ENCODE results near the gene ATP1B2. TPM values are rescaled to one million over a fixed set of nuclear protein-coding genes. Genes with fewer than 3 reads are reported as not detected.

The ATP1B2 gene
- total RNA-seq, 1 experiment from 2014 or later, result not detected

- TF ChIP-seq ZNF274 (IDR thresholded peaks at IDR 0.05; ENCODE audit: low read depth, low read length) (no peak), EZH2 (IDR thresholded peaks at IDR 0.05) (no peak), YY1 (IDR thresholded peaks at IDR 0.05; ENCODE audit: extremely low read depth, insufficient replicate concordance, low read depth, low read length) (no peak), EGR1 (IDR thresholded peaks at IDR 0.05; ENCODE audit: low read depth) (no peak), POLR2A (IDR thresholded peaks at IDR 0.05; ENCODE audit: borderline replicate concordance, extremely low read depth, insufficient read depth, insufficient read length) (no peak), CEBPB (IDR thresholded peaks at IDR 0.05; ENCODE audit: low read depth) (no peak), ELF1 (IDR thresholded peaks at IDR 0.05; ENCODE audit: borderline replicate concordance, low read depth) (no peak), CBX3 (IDR thresholded peaks at IDR 0.05; ENCODE audit: low read depth) (no peak), JUND (IDR thresholded peaks at IDR 0.05) (no peak)
These were observed 1.1 kb downstream of the ATP1B2 start (continued) for GRCh38 chr17:7651665-7652387.

- Histone ChIP-seq H3K9ac (ENCODE audit: low read length) (no peak overlapping the region), H3K36me3 (ENCODE audit: control insufficient read depth in 1 of 2, insufficient read depth in 2 of 2, low read length in 2 of 2) (no peaks in the 10 kb centered on the region), H4K20me1 (ENCODE audit: insufficient read depth) (no peaks in the 10 kb centered on the region), H3K9me3 (ENCODE audit: control insufficient read depth in 1 of 2, insufficient read depth in 1 of 2, low read depth in 1 of 2, low read length in 2 of 2) (no peaks in the 10 kb centered on the region), H3K79me2 (ENCODE audit: insufficient read depth, low read length) (no peaks in the 10 kb centered on the region), H3K27me3 (ENCODE audit: insufficient read depth, low read length) (no peaks in the 10 kb centered on the region; the same call in 1 of the 2 replicates), H3K27ac (ENCODE audit: low read depth, low read length) (no peak overlapping the region), H3K4me3 (replicated peaks in 1 of 2; ENCODE audit: low read depth in 1 of 2, low read length in 2 of 2) (no peak overlapping the region), H3K4me2 (ENCODE audit: low read length) (no peak overlapping the region), H3K4me1 (ENCODE audit: control insufficient read depth in 1 of 2, insufficient read depth in 2 of 2, low read length in 2 of 2) (peaks cover 7% of the 10 kb centered on the region in 2 experiments; a peak in 3 of 4 replicates), H2AFZ (ENCODE audit: low read depth, low read length, poor library complexity, severe bottlenecking) (no peak overlapping the region), H3K9me2 (ENCODE audit: insufficient read depth) (no peaks in the 10 kb centered on the region)
- TF ChIP-seq MAX (IDR thresholded peaks at IDR 0.05) (no peak), ZNF274 (IDR thresholded peaks at IDR 0.05; ENCODE audit: low read depth, low read length) (no peak), EGR1 (IDR thresholded peaks at IDR 0.05; ENCODE audit: low read depth) (no peak), JUND (IDR thresholded peaks at IDR 0.05) (no peak)
- ChIA-PET POLR2A (interaction anchor here (1.0 kb wide), 1 partner anchor 35 kb away, joined by 3 read pairs; the partner anchor contains the start of gene TP53), RAD21 (ENCODE audit: low non-redundant PET in 1 of 2, low total read pairs in 2 of 2, uncharacterized antibody in 2 of 2, unreplicated experiment in 2 of 2) (no interaction called here), CTCF (no interaction called here)
- no TSS peak for BruUV-seq (replicated peaks)
- intact Hi-C loops (cut with micrococcal nuclease), result no loop called here
- DNase-seq (ENCODE audit: low read depth, low spot score) (no peak), ATAC-seq (no peak)
These were observed 1.9 kb downstream of the ATP1B2 start for GRCh38 chr17:7652388-7653356.

Data from HCT116 (cell line).